Measurements from ENCODE around the gene TRIM9. TPM values are rescaled to one million over a fixed set of nuclear protein-coding genes. Genes with fewer than 3 reads are reported as not detected.

TRIM9 gene
- total and polyA plus RNA-seq, 2 of the 4 experiments (the other 2 are of a cell fraction), result under 0.01 to 0.09 TPM

- H3K4me3 ChIP-seq (ENCODE audit: insufficient read depth, low read depth, low read length), result no peak overlapping the region
- no peaks in the 10 kb centered on the region for H3K36me3 ChIP-seq (ENCODE audit: control insufficient read depth, insufficient read depth, low read length)
- no peak overlapping the region for H2BK5ac ChIP-seq (ENCODE audit: low read depth, low read length, poor library complexity, severe bottlenecking)
- no peak overlapping the region for H4K91ac ChIP-seq (ENCODE audit: insufficient read depth, low read depth, low read length)
- no peak overlapping the region for H4K5ac ChIP-seq (ENCODE audit: low read depth, low read length)
- no peak overlapping the region for H3K18ac ChIP-seq (ENCODE audit: low read depth, low read length)
- dilution Hi-C loops (cut with HindIII; ENCODE audit: low sequenced_read_pairs, unreplicated experiment), result no loop called here
- H3K9ac ChIP-seq (ENCODE audit: low read depth, low read length), result no peak overlapping the region
- TF ChIP-seq, protein P1, sequence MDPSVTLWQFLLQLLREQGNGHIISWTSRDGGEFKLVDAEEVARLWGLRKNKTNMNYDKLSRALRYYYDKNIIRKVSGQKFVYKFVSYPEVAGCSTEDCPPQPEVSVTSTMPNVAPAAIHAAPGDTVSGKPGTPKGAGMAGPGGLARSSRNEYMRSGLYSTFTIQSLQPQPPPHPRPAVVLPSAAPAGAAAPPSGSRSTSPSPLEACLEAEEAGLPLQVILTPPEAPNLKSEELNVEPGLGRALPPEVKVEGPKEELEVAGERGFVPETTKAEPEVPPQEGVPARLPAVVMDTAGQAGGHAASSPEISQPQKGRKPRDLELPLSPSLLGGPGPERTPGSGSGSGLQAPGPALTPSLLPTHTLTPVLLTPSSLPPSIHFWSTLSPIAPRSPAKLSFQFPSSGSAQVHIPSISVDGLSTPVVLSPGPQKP (IDR thresholded peaks at IDR 0.05; ENCODE audit: borderline replicate concordance, low read depth, low read length), result no peak
- no peak for TF ChIP-seq MAFK (IDR thresholded peaks at IDR 0.05; ENCODE audit: low read depth, low read length)
- no peak for TF ChIP-seq POLR2A (IDR thresholded peaks at IDR 0.05; ENCODE audit: low read depth, low read length)
- no peak for TF ChIP-seq CEBPB (IDR thresholded peaks at IDR 0.05; ENCODE audit: low read depth, low read length)
- no peak for TF ChIP-seq CHD1 (IDR thresholded peaks at IDR 0.05; ENCODE audit: low read depth, low read length)
- TF ChIP-seq RAD21 (IDR thresholded peaks at IDR 0.05; ENCODE audit: low read length), result no peak
- H4K8ac ChIP-seq (ENCODE audit: low read depth in 2 of 2, low read length in 2 of 2), result no peak overlapping the region
- H4K20me1 ChIP-seq (ENCODE audit: insufficient read depth, low read length), result no peaks in the 10 kb centered on the region
- no peaks in the 10 kb centered on the region for H3K9me1 ChIP-seq (ENCODE audit: insufficient read depth, low read length)
- H3K27ac ChIP-seq (ENCODE audit: insufficient read depth, low read length), result no peak overlapping the region
- no peak overlapping the region for H2BK20ac ChIP-seq (ENCODE audit: low read depth, low read length)
- H2AK5ac ChIP-seq (ENCODE audit: low read depth, low read length), result no peak overlapping the region
- H3K4ac ChIP-seq (ENCODE audit: low read depth, low read length), result no peak overlapping the region
- ChIA-PET CTCF (no interaction called here), POLR2A (ENCODE audit: unreplicated experiment) (no interaction called here)
- no peak overlapping the region for H2AK9ac ChIP-seq (replicated peaks; ENCODE audit: low read depth, low read length, poor library complexity)
- no peak overlapping the region for H3K23ac ChIP-seq (ENCODE audit: low read depth, low read length)
- ATAC-seq (ENCODE audit: low read depth) (no peak), DNase-seq (no peak)
- peaks cover 28% of the 10 kb centered on the region for H3K27me3 ChIP-seq (ENCODE audit: control insufficient read depth, insufficient read depth, low read length)
- H3K4me1 ChIP-seq (ENCODE audit: control insufficient read depth, insufficient read depth, low read length), result no peaks in the 10 kb centered on the region
- no peak overlapping the region for H2AFZ ChIP-seq (replicated peaks; ENCODE audit: low read length, poor library complexity)
- H3K79me1 ChIP-seq (ENCODE audit: low read depth in 1 of 2, low read length in 2 of 2), result no peaks in the 10 kb centered on the region
- H3K4me2 ChIP-seq (ENCODE audit: low read depth, low read length), result no peak overlapping the region
- no peak overlapping the region for H3K14ac ChIP-seq (replicated peaks; ENCODE audit: low read depth, low read length)
- no peak overlapping the region for H2BK15ac ChIP-seq (ENCODE audit: low read depth, low read length)
- H3K9me3 ChIP-seq (ENCODE audit: control insufficient read depth, insufficient read depth, low read length), result no peaks in the 10 kb centered on the region
- in situ Hi-C loops (cut with MboI; ENCODE audit: low sequenced_read_pairs), result no loop called here
- no CpG with 5 or more reads among the region's 4 CpGs for WGBS, 2 experiments (ENCODE audit: extremely low coverage in 2 of 2, insufficient read length in 1 of 2)
- intact Hi-C loops (cut with micrococcal nuclease), result no loop called here
- no TSS peak for BruUV-seq (replicated peaks)
- no peak overlapping the region for H2BK120ac ChIP-seq (ENCODE audit: low read depth, low read length)
- no peak overlapping the region for H3K56ac ChIP-seq (ENCODE audit: extremely low read depth, insufficient read depth, low read length)
Measured at GRCh38 chr14:51119411-51120051, 24.6 kb upstream of the TRIM9 start.

Measured in IMR-90 (cell line).